ENCODE data around the gene MC3R.

DNA sequence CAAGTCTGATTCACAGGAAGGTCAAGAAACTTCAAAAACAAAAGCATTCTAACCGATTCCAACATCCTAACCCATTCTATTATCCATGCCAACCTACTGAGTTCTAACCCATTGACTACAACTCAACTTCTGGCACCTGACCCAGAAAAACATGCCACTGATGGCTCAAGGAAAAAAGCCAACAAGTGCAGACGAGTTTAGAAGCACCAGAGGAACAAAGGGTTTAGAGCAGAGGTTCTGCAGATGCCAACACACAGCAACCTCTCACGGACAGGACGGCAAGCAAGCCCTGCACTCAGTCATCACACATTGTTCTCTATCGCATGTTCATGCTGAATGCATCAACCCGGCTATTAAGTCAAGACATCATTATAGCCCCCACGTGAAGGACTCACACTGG, 25.2 kb upstream of the MC3R start:
- TF ChIP-seq, protein P1, sequence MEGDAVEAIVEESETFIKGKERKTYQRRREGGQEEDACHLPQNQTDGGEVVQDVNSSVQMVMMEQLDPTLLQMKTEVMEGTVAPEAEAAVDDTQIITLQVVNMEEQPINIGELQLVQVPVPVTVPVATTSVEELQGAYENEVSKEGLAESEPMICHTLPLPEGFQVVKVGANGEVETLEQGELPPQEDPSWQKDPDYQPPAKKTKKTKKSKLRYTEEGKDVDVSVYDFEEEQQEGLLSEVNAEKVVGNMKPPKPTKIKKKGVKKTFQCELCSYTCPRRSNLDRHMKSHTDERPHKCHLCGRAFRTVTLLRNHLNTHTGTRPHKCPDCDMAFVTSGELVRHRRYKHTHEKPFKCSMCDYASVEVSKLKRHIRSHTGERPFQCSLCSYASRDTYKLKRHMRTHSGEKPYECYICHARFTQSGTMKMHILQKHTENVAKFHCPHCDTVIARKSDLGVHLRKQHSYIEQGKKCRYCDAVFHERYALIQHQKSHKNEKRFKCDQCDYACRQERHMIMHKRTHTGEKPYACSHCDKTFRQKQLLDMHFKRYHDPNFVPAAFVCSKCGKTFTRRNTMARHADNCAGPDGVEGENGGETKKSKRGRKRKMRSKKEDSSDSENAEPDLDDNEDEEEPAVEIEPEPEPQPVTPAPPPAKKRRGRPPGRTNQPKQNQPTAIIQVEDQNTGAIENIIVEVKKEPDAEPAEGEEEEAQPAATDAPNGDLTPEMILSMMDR (IDR thresholded peaks at IDR 0.05; ENCODE audit: low read depth, low read length) = no peak
- TF ChIP-seq EZH2phosphoT487 (IDR thresholded peaks at IDR 0.05; ENCODE audit: low read depth) = no peak
